SK-N-SH (cell line): ENCODE measurements around the gene SPDYE11. TPM values are rescaled to one million over a fixed set of nuclear protein-coding genes. Genes with fewer than 3 reads are reported as not detected.
"Not testable (repeated sequence)": the region's sequence is repeated elsewhere in the genome, so short reads cannot be mapped to it uniquely, and the experiment has no call there.

Experiments
- CTCF ChIA-PET: fragments of 300-600, 350-600 bp; formaldehyde crosslinking; extraction: SDS; loops from one replicate; lab custom pipeline; 2021; lab: Yijun Ruan, JAX
- POLR2A ChIA-PET: fragments of 350-600 bp; sonication (Branson Sonifier 250); formaldehyde crosslinking; extraction: SDS; loops from one replicate; lab custom pipeline; 2020; ENCODE audit warnings: antibody characterized with exemption, inconsistent platforms; lab: Yijun Ruan, JAX
- DNase-seq: peaks from one replicate; pipeline ENCODE4 v3.0.0; 2012
- H2AFZ ChIP-seq: fragments of 200-600 bp; sonication (generic); 2 replicates; pipeline ENCODE4 v1.8.1; 2016; ENCODE audit warnings: antibody characterized with exemption, mild to moderate bottlenecking, low read depth
- H3F3A ChIP-seq: fragments of 200-600 bp; sonication (generic); replicated peaks from 2 replicates; pipeline ENCODE3; 2016; ENCODE audit warnings: antibody characterized with exemption, mild to moderate bottlenecking; ENCODE audit not compliant: insufficient read depth
- H3K27ac ChIP-seq, 2 experiments: fragments of 200-500 bp in 1 of 2; fragments of 200-600 bp in 1 of 2; sonication (Bioruptor generic) in 1 of 2; sonication (generic), shearing (Covaris generic) in 1 of 2; 2 replicates each; pipeline versions ENCODE4 v1.5.1 to v1.6.1; 2014 to 2016; ENCODE audit warnings: low read depth in 2 of 2, inconsistent platforms in 1 of 2, low read length in 1 of 2, mild to moderate bottlenecking in 1 of 2, mixed read lengths in 1 of 2
- H3K27me3 ChIP-seq: fragments of 200-600 bp; sonication (generic), shearing (Covaris generic); 2 replicates; pipeline ENCODE4 v1.6.1; 2016; ENCODE audit warnings: mixed run types; ENCODE audit not compliant: insufficient read depth
- H3K36me3 ChIP-seq, 2 experiments: fragments of 200-500 bp in 1 of 2; fragments of 200-600 bp in 1 of 2; sonication (Bioruptor generic) in 1 of 2; sonication (generic) in 1 of 2; replicated peaks in 1 of 2; 2 replicates each; pipeline versions ENCODE3 to v1.5.1; 2014 to 2016; ENCODE audit warnings: low read length in 1 of 2, mild to moderate bottlenecking in 1 of 2; ENCODE audit not compliant: insufficient read depth in 2 of 2, control insufficient read depth in 1 of 2
- H3K4me1 ChIP-seq, 2 experiments: fragments of 200-500 bp in 1 of 2; fragments of 200-600 bp in 1 of 2; sonication (Bioruptor generic) in 1 of 2; sonication (generic), shearing (Covaris generic) in 1 of 2; 2 replicates each; pipeline versions ENCODE4 v1.5.1 to v1.6.1; 2014 to 2016; ENCODE audit warnings: low read depth in 1 of 2, low read length in 1 of 2, mixed run types in 1 of 2; ENCODE audit not compliant: insufficient read depth in 2 of 2, control insufficient read depth in 1 of 2
- H3K4me2 ChIP-seq: fragments of 200-600 bp; sonication (generic), shearing (Covaris generic); 2 replicates; pipeline ENCODE4 v1.6.1; 2017; ENCODE audit warnings: mixed run types
- H3K4me3 ChIP-seq, 2 experiments: fragments of 200-500 bp in 1 of 2; fragments of 200-600 bp in 1 of 2; sonication (Bioruptor generic) in 1 of 2; sonication (generic), shearing (Covaris generic) in 1 of 2; 2 replicates each; pipeline versions ENCODE4 v1.5.1 to v1.8.1; 2014 to 2016; ENCODE audit warnings: low read depth in 2 of 2, inconsistent platforms in 1 of 2, low read length in 1 of 2, mild to moderate bottlenecking in 1 of 2, mixed read lengths in 1 of 2, moderate library complexity in 1 of 2
- H3K79me2 ChIP-seq: fragments of 200-600 bp; sonication (generic); 2 replicates; pipeline ENCODE4 v1.8.1; 2017; ENCODE audit warnings: mild to moderate bottlenecking; ENCODE audit not compliant: insufficient read depth
- H3K9ac ChIP-seq: fragments of 200-600 bp; sonication (generic); 2 replicates; pipeline ENCODE4 v1.6.1; 2017; ENCODE audit warnings: mixed run types
- H3K9me2 ChIP-seq: fragments of 200-600 bp; sonication (generic); 2 replicates; pipeline ENCODE4 v1.6.1; 2017; ENCODE audit warnings: mixed run types
- H3K9me3 ChIP-seq: fragments of 200-600 bp; sonication (generic); 2 replicates; pipeline ENCODE4 v1.6.1; 2017; ENCODE audit warnings: mixed run types, mild to moderate bottlenecking, moderate library complexity
- H4K20me1 ChIP-seq: fragments of 200-600 bp; sonication (generic); 2 replicates; pipeline ENCODE4 v1.6.1; 2017; ENCODE audit warnings: mild to moderate bottlenecking, mixed run types; ENCODE audit not compliant: insufficient read depth
- CHD2 ChIP-seq: fragments of 150-350 bp; IDR thresholded peaks from 2 replicates; pipeline ENCODE4 v1.6.1; 2018; ENCODE audit warnings: low read length; ENCODE audit not compliant: partially characterized antibody
- GABPA ChIP-seq: IDR thresholded peaks from 2 replicates; pipeline ENCODE4 v1.4.0; 2012; ENCODE audit warnings: low read depth, mild to moderate bottlenecking
- NRF1 ChIP-seq: IDR thresholded peaks from 2 replicates; pipeline ENCODE4 v1.6.1; 2012; ENCODE audit warnings: low read depth, mild to moderate bottlenecking, low read length
- POLR2AphosphoS5 ChIP-seq: IDR thresholded peaks from 2 replicates; pipeline ENCODE4 v1.6.1; 2012; ENCODE audit warnings: low read depth, low read length
- RFX5 ChIP-seq: IDR thresholded peaks from 2 replicates; pipeline ENCODE4 v1.6.1; 2012; ENCODE audit warnings: mild to moderate bottlenecking, improper control_type of control experiment, low read length
- TAF1 ChIP-seq: IDR thresholded peaks from 2 replicates; pipeline ENCODE4 v1.6.1; 2012; ENCODE audit warnings: low read depth, mild to moderate bottlenecking, low read length, moderate library complexity, borderline replicate concordance
- WGBS: methylation state at CpG from one replicate; pipeline ENCODE4 v1.1.6; 2017; ENCODE audit warnings: low lambda C conversion rate; 5-methylcytosine and 5-hydroxymethylcytosine counted together
- polyA plus RNA-seq, 3 experiments: library from polyadenylated mRNA; depleted of rRNA; stranded (reverse); fragments of >200 nt; gene quantifications; 2 replicates each; pipeline ENCODE4 v1.2.3, GENCODE V29; 2012
- TF ChIP-seq, protein P1 (sequence below): IDR thresholded peaks from 2 replicates; pipeline ENCODE4; 2012
- TF ChIP-seq, protein P2 (sequence below): IDR thresholded peaks from 2 replicates; pipeline ENCODE4 v1.6.1; 2012; ENCODE audit warnings: mild to moderate bottlenecking, low read depth, low read length, moderate library complexity

The SPDYE11 gene
- polyA plus RNA-seq, 1 of the 3 experiments (the other 2 are of a cell fraction), result not detected

DNA sequence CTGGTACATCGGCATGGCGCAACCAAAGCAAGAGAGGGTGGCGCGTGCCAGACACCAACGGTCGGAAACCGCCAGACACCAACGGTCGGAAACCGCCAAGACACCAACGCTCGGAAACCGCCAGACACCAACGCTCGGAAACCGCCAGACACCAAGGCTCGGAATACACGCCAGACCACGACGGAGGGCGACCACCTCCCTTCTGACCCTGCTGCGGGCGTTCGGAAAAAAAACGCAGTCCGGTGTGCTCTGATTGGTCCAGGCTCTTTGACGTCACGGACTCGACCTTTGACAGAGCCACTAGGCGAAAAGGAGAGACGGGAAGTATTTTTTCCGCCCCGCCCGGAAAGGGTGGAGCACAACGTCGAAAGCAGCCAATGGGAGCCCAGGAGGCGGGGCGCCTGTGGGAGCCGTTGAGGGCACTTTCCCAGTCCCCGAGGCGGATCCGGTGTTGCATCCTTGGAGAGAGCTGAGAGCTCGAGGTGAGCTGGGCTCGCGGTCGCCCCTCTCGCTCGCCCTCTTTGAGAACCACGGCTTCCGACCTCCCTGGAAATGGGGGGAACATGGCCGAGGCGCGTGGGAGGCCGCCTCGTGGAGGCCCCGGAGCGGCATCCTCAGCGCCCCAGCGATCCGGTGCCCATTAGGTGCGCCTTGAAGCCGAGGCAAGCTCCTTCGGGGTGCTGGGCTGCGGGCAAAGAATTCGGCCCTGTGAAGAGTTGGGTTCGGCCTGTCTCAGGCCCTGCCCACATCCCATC is 51.8 kb downstream of the SPDYE11 start:
- Histone ChIP-seq H3K4me2 (peak overlapping the region; percentile 57; the same call in 1 of the 2 replicates), H3K27ac (peak overlapping the region; percentile 82 to 86)

DNA sequence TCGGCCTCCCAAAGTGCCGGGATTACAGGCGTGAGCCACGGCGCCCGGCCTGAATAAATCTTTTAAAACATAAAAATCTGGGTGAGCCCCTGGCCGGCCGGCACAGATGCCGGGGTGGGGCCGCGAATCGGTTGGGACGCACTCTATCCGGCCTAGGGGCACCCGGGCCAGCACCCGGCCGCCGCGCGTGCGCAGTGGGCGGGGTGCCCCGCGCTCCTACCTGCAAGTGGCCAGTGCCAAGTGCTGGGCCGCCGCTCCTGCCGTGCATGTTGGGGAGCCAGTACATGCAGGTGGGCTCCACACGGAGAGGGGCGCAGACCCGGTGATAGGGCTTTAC is 52.4 kb downstream of the SPDYE11 start:
- under 1% methylated on average over 17 of the region's 30 CpGs for WGBS
- H3K9me2 ChIP-seq, H3K27me3 ChIP-seq, H4K20me1 ChIP-seq, H3K4me2 ChIP-seq, H3F3A ChIP-seq, H3K36me3 ChIP-seq, H3K4me1 ChIP-seq, DNase-seq, H2AFZ ChIP-seq, POLR2A ChIA-PET, CTCF ChIA-PET, H3K9me3 ChIP-seq: not testable (repeated sequence)
- TF ChIP-seq NRF1, result peak; percentile 51
- Histone ChIP-seq H3K9ac (peak overlapping the region; percentile 82; the same call in 1 of the 2 replicates), H3K4me3 (peak overlapping the region; percentile 59 to 74), H3K79me2 (peaks cover 14% of the 10 kb centered on the region), H3K27ac (peak overlapping the region; percentile 82 to 83)

More for the DNA sequence above, 51.8 kb downstream of the SPDYE11 start:
- H4K20me1 ChIP-seq, POLR2A ChIA-PET, H3K4me1 ChIP-seq, H3K9me3 ChIP-seq, H3K36me3 ChIP-seq, H3K9me2 ChIP-seq, H3K27me3 ChIP-seq, DNase-seq, H3F3A ChIP-seq, CTCF ChIA-PET, H2AFZ ChIP-seq: not testable (repeated sequence)
- H3K79me2 ChIP-seq, result peaks cover 14% of the 10 kb centered on the region
- H3K9ac ChIP-seq, result peak overlapping the region; percentile 82; the same call in 1 of the 2 replicates
- TF ChIP-seq POLR2AphosphoS5 (peak; percentile 91), GABPA (peak; percentile 49), CHD2 (peak; percentile 45), RFX5 (0 out of 2 replicates have a peak, but pooled peaks have one; percentile 17), TAF1 (peak; percentile 64; the same call in 1 of the 2 replicates)
- TF ChIP-seq, protein P1, sequence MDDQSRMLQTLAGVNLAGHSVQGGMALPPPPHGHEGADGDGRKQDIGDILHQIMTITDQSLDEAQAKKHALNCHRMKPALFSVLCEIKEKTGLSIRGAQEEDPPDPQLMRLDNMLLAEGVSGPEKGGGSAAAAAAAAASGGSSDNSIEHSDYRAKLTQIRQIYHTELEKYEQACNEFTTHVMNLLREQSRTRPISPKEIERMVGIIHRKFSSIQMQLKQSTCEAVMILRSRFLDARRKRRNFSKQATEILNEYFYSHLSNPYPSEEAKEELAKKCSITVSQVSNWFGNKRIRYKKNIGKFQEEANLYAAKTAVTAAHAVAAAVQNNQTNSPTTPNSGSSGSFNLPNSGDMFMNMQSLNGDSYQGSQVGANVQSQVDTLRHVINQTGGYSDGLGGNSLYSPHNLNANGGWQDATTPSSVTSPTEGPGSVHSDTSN, result peak; percentile 8; the same call in 1 of the 2 replicates
- TF ChIP-seq, protein P2, sequence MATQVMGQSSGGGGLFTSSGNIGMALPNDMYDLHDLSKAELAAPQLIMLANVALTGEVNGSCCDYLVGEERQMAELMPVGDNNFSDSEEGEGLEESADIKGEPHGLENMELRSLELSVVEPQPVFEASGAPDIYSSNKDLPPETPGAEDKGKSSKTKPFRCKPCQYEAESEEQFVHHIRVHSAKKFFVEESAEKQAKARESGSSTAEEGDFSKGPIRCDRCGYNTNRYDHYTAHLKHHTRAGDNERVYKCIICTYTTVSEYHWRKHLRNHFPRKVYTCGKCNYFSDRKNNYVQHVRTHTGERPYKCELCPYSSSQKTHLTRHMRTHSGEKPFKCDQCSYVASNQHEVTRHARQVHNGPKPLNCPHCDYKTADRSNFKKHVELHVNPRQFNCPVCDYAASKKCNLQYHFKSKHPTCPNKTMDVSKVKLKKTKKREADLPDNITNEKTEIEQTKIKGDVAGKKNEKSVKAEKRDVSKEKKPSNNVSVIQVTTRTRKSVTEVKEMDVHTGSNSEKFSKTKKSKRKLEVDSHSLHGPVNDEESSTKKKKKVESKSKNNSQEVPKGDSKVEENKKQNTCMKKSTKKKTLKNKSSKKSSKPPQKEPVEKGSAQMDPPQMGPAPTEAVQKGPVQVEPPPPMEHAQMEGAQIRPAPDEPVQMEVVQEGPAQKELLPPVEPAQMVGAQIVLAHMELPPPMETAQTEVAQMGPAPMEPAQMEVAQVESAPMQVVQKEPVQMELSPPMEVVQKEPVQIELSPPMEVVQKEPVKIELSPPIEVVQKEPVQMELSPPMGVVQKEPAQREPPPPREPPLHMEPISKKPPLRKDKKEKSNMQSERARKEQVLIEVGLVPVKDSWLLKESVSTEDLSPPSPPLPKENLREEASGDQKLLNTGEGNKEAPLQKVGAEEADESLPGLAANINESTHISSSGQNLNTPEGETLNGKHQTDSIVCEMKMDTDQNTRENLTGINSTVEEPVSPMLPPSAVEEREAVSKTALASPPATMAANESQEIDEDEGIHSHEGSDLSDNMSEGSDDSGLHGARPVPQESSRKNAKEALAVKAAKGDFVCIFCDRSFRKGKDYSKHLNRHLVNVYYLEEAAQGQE, result 0 out of 2 replicates have a peak, but pooled peaks have one; percentile 9
- H3K4me3 ChIP-seq, result peak overlapping the region; percentile 59 to 74
- under 1% methylated on average over 45 of the region's 66 CpGs for WGBS

DNA sequence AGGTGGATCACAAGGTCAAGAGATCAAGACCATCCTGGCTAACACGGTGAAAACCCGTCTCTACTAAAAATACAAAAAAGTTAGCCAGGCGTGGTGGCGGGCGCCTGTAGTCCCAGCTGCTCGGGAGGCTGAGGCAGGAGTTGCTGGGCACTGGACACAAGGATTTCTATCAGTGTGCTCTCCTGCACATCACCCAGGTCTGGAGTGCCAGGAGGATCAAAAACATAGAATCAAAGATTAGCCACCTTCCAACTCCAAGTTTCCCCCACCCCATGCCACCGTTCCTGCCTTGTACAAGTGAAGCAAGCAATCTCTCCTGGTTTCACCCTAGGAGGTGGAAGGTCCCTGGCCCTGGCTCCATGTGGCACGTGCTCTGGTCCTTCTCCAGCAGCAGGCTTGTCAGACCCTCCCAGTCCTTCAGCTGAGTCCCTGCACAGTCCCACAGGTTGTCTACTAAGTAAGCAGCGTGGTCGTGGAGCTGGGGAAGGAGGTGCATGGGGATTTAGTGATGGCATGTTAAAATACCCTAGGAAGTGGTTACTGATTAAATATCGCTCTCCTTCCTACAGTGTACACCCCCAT is 59.7 kb downstream of the SPDYE11 start:
- H3K9ac ChIP-seq, H3K4me2 ChIP-seq, POLR2A ChIA-PET, H3K79me2 ChIP-seq, H3K9me2 ChIP-seq, DNase-seq, H3K4me1 ChIP-seq, H3K36me3 ChIP-seq, H2AFZ ChIP-seq, H4K20me1 ChIP-seq, H3K4me3 ChIP-seq, H3K9me3 ChIP-seq, CTCF ChIA-PET, H3F3A ChIP-seq, H3K27me3 ChIP-seq, H3K27ac ChIP-seq: not testable (repeated sequence)
- no CpG with 5 or more reads among the region's 11 CpGs for WGBS
